Activated T-helper 2 cell treated with anti-CD3 and anti-CD28 coated beads, Interferon-gamma antibody, Interleukin-2, Interleukin-4, amounts not matched to agents 10 μg/mL and 5 μg/mL and 100 μg/mL, durations not matched to agents 14 hours and 24 hours and 36 hours (primary cell): Measurements from ENCODE around the gene SENP6. TPM values are rescaled to one million over a fixed set of nuclear protein-coding genes. Genes with fewer than 3 reads are reported as not detected.
"Not testable (repeated sequence)": the region's sequence is repeated elsewhere in the genome, so short reads cannot be mapped to it uniquely, and the experiment has no call there.

Experiments used
- DNase-seq: peaks from one replicate; pipeline ENCODE4 v3.0.0; 2021; ENCODE audit warnings: low spot score
- H3K27ac Mint-ChIP-seq: one replicate; pipeline ENCODE4 v1.8.0; 2021; ENCODE audit warnings: mixed read lengths
- H3K27me3 Mint-ChIP-seq: one replicate; pipeline ENCODE4 v1.8.0; 2021; ENCODE audit warnings: low read depth, mixed read lengths
- H3K36me3 Mint-ChIP-seq: one replicate; pipeline ENCODE4 v1.8.0; 2021; ENCODE audit warnings: low read depth, mixed read lengths
- H3K4me1 Mint-ChIP-seq: one replicate; pipeline ENCODE4 v1.8.0; 2021; ENCODE audit warnings: low read depth, mixed read lengths
- H3K4me3 Mint-ChIP-seq: one replicate; pipeline ENCODE4 v1.8.0; 2021; ENCODE audit warnings: low read depth, mild to moderate bottlenecking, moderate library complexity, mixed read lengths
- H3K9me3 Mint-ChIP-seq: one replicate; pipeline ENCODE4 v1.8.0; 2021; ENCODE audit warnings: mixed read lengths
- intact Hi-C: fragments of 100-400 bp; cut with micrococcal nuclease; formaldehyde crosslinking; loops from one replicate; pipeline ENCODE4 v1.15.1; 2023
- total RNA-seq: library from RNA; stranded (reverse); gene quantifications from 2 replicates; pipeline ENCODE4 v1.2.3, GENCODE V29; 2022

Gene SENP6
- total RNA-seq, 1 donor from 2014 or later, result 73.8 TPM

DNA sequence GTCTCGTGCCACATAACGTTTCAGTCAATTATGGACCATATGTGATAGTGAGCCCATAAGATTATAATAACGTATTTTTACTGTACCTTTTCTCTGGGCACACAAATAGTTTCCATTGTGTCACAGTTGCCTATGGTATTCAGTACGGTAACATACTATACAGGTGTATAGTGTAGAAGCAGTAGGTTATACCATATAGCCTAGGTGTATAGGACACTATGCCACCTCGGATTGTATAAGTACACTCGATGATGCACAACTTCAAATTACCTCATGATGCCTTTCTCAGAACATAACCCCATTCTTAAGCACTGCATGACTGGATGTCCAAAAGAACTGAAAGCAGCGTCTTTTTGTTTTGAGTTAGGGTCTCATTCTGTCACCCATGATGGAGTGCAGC lies 87.9 kb downstream of the SENP6 start:
- peaks cover 64% of the 10 kb centered on the region for H3K36me3 Mint-ChIP-seq
- H3K9me3 Mint-ChIP-seq, result no peaks in the 10 kb centered on the region
- peaks cover 8% of the 10 kb centered on the region for H3K4me1 Mint-ChIP-seq
- DNase-seq, result no peak
- no peaks in the 10 kb centered on the region for H3K27me3 Mint-ChIP-seq
- intact Hi-C loops, result no loop called here
- no peak overlapping the region for H3K4me3 Mint-ChIP-seq
- H3K27ac Mint-ChIP-seq, result no peak overlapping the region

DNA sequence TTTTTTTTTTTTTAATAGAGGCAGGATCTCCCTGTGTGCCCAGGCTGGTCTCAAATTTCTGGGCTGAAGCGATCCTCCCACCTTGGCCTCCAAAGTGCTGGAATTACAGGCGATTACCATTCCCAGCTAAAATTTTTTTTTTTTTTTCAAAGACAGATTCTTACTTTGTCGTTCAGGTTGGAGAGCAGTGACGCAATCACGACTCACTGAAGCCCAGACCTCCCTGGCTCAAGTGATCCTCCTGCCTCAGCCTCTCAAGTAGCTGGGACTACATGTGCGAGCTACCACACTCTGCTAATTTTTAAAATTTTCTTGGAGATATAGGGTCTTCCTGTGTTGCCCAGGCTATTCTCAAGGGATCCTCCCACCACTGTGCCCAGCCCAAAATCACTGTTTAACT lies 89.3 kb downstream of the SENP6 start:
- no peak for DNase-seq
- Mint-ChIP-seq H3K27me3 (no peaks in the 10 kb centered on the region), H3K36me3 (peaks cover 50% of the 10 kb centered on the region), H3K9me3 (no peaks in the 10 kb centered on the region), H3K4me3 (no peak overlapping the region), H3K4me1 (peaks cover 5% of the 10 kb centered on the region), H3K27ac (no peak overlapping the region)
- intact Hi-C loops, result no loop called here

- H3K9me3 Mint-ChIP-seq, result no peaks in the 10 kb centered on the region
- H3K27ac Mint-ChIP-seq, result no peak overlapping the region
- peaks cover 46% of the 10 kb centered on the region for H3K36me3 Mint-ChIP-seq
- intact Hi-C loops, result no loop called here
- H3K4me3 Mint-ChIP-seq, result no peak overlapping the region
- no peaks in the 10 kb centered on the region for H3K4me1 Mint-ChIP-seq
- DNase-seq, result no peak
- no peaks in the 10 kb centered on the region for H3K27me3 Mint-ChIP-seq
These were observed 91.9 kb downstream of the SENP6 start for GRCh38 chr6:75693534-75693933.

- no peaks in the 10 kb centered on the region for H3K27me3 Mint-ChIP-seq
- no peak overlapping the region for H3K27ac Mint-ChIP-seq
- H3K36me3 Mint-ChIP-seq, result peaks cover 43% of the 10 kb centered on the region
- no peak for DNase-seq
- no peaks in the 10 kb centered on the region for H3K9me3 Mint-ChIP-seq
- intact Hi-C loops, result no loop called here
- H3K4me1 Mint-ChIP-seq, result no peaks in the 10 kb centered on the region
- H3K4me3 Mint-ChIP-seq, result no peak overlapping the region
These were observed 92.7 kb downstream of the SENP6 start for GRCh38 chr6:75694406-75694805.

DNA sequence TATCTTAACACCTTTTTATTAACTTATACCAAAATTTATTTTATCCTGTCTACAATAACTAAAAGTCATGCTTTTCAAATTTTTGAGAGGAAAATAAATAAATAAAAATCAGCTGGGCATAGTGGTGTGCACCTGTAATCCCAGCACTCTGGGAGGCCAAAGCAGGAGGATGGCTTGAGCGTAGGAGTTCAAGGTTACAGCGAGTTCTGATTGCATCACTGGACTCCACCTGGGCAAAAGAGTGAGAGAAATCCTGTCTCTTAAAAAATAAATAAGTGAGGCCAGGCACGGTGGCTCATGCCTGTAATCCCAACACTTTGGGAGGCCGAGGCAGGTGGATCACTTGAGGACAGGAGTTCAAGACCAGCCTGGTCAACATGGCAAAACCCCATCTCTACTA lies 106.7 kb downstream of the SENP6 start:
- H3K4me1 Mint-ChIP-seq, DNase-seq, H3K4me3 Mint-ChIP-seq, H3K27me3 Mint-ChIP-seq, intact Hi-C loops, H3K9me3 Mint-ChIP-seq, H3K27ac Mint-ChIP-seq: not testable (repeated sequence)
- peaks cover 49% of the 10 kb centered on the region for H3K36me3 Mint-ChIP-seq

DNA sequence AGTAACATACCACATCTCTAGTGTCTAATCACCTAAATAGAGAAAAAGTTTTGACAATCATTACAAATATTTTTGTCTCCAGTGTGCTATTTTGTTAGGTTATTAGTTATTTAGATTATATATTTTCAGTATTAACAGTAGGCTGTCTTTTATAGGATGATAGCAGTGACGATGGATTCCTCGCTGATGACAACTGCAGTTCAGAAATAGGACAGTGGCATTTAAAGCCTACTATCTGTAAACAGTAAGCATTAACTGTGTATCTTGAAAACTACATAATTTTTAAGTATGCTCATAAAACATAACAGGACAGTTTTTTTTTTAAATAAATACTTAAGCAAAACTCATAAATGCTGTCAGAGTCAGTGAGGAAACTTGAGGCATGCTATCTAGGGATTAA lies 109.5 kb downstream of the SENP6 start:
- H3K9me3 Mint-ChIP-seq, result no peaks in the 10 kb centered on the region
- intact Hi-C loops, result no loop called here
- no peak overlapping the region for H3K4me3 Mint-ChIP-seq
- peaks cover 49% of the 10 kb centered on the region for H3K36me3 Mint-ChIP-seq
- no peaks in the 10 kb centered on the region for H3K27me3 Mint-ChIP-seq
- H3K27ac Mint-ChIP-seq, result no peak overlapping the region
- DNase-seq, result no peak
- no peaks in the 10 kb centered on the region for H3K4me1 Mint-ChIP-seq

- H3K27me3 Mint-ChIP-seq, result no peaks in the 10 kb centered on the region
- H3K4me1 Mint-ChIP-seq, result no peaks in the 10 kb centered on the region
- no peak for DNase-seq
- no peaks in the 10 kb centered on the region for H3K9me3 Mint-ChIP-seq
- intact Hi-C loops, result no loop called here
- H3K4me3 Mint-ChIP-seq, result no peak overlapping the region
- peaks cover 18% of the 10 kb centered on the region for H3K36me3 Mint-ChIP-seq
- no peak overlapping the region for H3K27ac Mint-ChIP-seq
These were observed 117.5 kb downstream of the SENP6 start for GRCh38 chr6:75719133-75719532.

GRCh38 chr6:75723382-75723781 lies 121.7 kb downstream of the SENP6 start:
- Mint-ChIP-seq H3K4me1 (no peaks in the 10 kb centered on the region), H3K9me3 (no peaks in the 10 kb centered on the region), H3K36me3 (no peaks in the 10 kb centered on the region), H3K27ac (no peak overlapping the region), H3K27me3 (no peaks in the 10 kb centered on the region), H3K4me3 (no peak overlapping the region)
- DNase-seq, result no peak
- intact Hi-C loops, result no loop called here

GRCh38 chr6:75727206-75727605 lies 125.5 kb downstream of the SENP6 start:
- DNase-seq, result no peak

GRCh38 chr6:75731029-75731428 lies 129.3 kb downstream of the SENP6 start:
- H3K27me3 Mint-ChIP-seq, DNase-seq, H3K4me1 Mint-ChIP-seq, intact Hi-C loops, H3K36me3 Mint-ChIP-seq, H3K27ac Mint-ChIP-seq, H3K4me3 Mint-ChIP-seq, H3K9me3 Mint-ChIP-seq: not testable (repeated sequence)

More at GRCh38 chr6:75727206-75727605, 125.5 kb downstream of the SENP6 start:
- H3K27me3 Mint-ChIP-seq, result no peaks in the 10 kb centered on the region
- H3K9me3 Mint-ChIP-seq, result no peaks in the 10 kb centered on the region
- no peak overlapping the region for H3K4me3 Mint-ChIP-seq
- intact Hi-C loops, result no loop called here
- no peak overlapping the region for H3K27ac Mint-ChIP-seq
- H3K4me1 Mint-ChIP-seq, result no peaks in the 10 kb centered on the region
- H3K36me3 Mint-ChIP-seq, result no peaks in the 10 kb centered on the region

- Mint-ChIP-seq H3K27me3 (peaks cover 7% of the 10 kb centered on the region), H3K4me3 (no peak overlapping the region), H3K27ac (no peak overlapping the region), H3K36me3 (no peaks in the 10 kb centered on the region), H3K4me1 (no peaks in the 10 kb centered on the region), H3K9me3 (no peaks in the 10 kb centered on the region)
- intact Hi-C loops, result no loop called here
- DNase-seq, result no peak
These were observed 134.0 kb downstream of the SENP6 start for GRCh38 chr6:75735491-75736186.

GRCh38 chr6:75743971-75744370 lies 142.3 kb downstream of the SENP6 start:
- DNase-seq, result no peak
- Mint-ChIP-seq H3K36me3 (no peaks in the 10 kb centered on the region), H3K27me3 (peaks cover 35% of the 10 kb centered on the region), H3K9me3 (no peaks in the 10 kb centered on the region), H3K4me1 (peaks cover 7% of the 10 kb centered on the region), H3K4me3 (no peak overlapping the region), H3K27ac (no peak overlapping the region)
- intact Hi-C loops, result no loop called here

DNA sequence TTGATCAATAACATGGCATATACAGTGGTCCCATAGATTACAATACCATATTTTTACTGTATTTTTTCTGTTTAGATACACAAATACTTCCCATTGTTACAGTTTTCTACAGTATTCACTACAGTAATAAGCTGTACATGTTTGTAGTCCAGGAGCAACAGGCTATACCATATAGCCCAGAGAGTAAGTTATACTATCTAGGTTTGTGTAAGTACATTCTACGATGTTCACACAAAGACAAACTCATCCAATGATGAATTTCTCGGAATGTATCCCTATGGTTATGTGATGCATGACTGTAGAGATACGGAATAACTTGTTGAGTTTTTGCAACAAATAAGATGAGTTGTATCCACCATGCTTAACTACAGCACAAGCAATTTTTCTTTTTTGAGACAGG lies 143.7 kb downstream of the SENP6 start:
- Mint-ChIP-seq H3K9me3 (no peaks in the 10 kb centered on the region), H3K4me1 (peaks cover 9% of the 10 kb centered on the region), H3K27me3 (peaks cover 48% of the 10 kb centered on the region), H3K4me3 (no peak overlapping the region), H3K36me3 (peaks cover 3% of the 10 kb centered on the region), H3K27ac (no peak overlapping the region)
- intact Hi-C loops, result no loop called here
- no peak for DNase-seq

GRCh38 chr6:75746221-75746620 lies 144.5 kb downstream of the SENP6 start:
- peaks cover 55% of the 10 kb centered on the region for H3K27me3 Mint-ChIP-seq
- H3K4me3 Mint-ChIP-seq, result no peak overlapping the region
- peaks cover 3% of the 10 kb centered on the region for H3K36me3 Mint-ChIP-seq
- H3K4me1 Mint-ChIP-seq, result peaks cover 9% of the 10 kb centered on the region
- H3K9me3 Mint-ChIP-seq, result no peaks in the 10 kb centered on the region
- no peak for DNase-seq
- no peak overlapping the region for H3K27ac Mint-ChIP-seq
- intact Hi-C loops, result no loop called here
